GM19023 (cell line): ENCODE results near the gene SOCS6.
"Not testable (repeated sequence)": the region's sequence is repeated elsewhere in the genome, so short reads cannot be mapped to it uniquely, and the experiment has no call there.

ENCODE experiments used
- ATAC-seq: cut with Tn5 transposase; IDR thresholded peaks from one replicate; pipeline ENCODE4 v1.9.1; 2021; ENCODE audit warnings: mild to moderate bottlenecking, moderate library complexity; ENCODE audit not compliant: unreplicated experiment

The SOCS6 gene

DNA sequence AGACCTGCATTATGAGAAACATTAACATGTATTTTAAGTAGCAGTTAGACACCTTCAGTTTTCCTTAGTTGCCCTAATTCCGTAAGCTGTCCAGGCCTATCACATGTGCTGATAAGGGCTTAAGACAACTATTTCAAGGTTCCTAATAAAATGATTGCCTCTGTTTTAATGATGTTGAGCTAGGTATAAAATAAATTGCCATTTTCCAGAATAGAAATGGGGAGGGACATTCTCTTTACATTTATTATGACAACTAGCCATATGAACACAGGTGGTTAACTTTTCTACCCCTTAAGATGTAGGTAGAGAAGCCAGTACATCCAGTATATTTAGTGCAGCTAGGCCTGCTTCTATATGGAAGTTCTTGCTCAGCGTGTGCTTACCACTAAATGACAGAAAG lies 65.9 kb downstream of the SOCS6 start:
- ATAC-seq: no peak

GRCh38 chr18:70355620-70356385 lies 67.0 kb downstream of the SOCS6 start:
- ATAC-seq: no peak

- peak; percentile 78 for ATAC-seq
Measured at GRCh38 chr18:70358105-70358406, 69.2 kb downstream of the SOCS6 start.

GRCh38 chr18:70359071-70359470 lies 70.2 kb downstream of the SOCS6 start:
- ATAC-seq: no peak

DNA sequence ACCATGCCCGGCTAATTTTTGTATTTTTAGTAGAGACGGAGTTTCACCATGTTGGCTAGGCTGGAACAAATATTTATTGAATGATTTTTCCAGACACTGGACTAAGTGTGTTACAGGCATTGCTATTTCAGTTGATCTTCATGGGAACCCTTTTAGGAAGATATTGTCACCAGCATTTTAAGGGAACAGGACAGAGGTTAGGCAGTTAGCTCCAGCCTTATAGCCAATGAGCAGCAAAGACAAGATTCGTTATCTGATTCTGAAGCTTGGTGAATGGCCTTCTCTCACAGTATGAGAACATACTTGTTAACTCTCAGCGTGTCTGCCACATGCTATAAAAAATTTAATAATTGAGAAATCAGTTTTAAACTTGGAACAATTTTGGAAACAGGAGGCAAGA lies 73.4 kb downstream of the SOCS6 start:
- ATAC-seq: no peak

- no peak for ATAC-seq
Measured at GRCh38 chr18:70363861-70364260, 75.0 kb downstream of the SOCS6 start.

DNA sequence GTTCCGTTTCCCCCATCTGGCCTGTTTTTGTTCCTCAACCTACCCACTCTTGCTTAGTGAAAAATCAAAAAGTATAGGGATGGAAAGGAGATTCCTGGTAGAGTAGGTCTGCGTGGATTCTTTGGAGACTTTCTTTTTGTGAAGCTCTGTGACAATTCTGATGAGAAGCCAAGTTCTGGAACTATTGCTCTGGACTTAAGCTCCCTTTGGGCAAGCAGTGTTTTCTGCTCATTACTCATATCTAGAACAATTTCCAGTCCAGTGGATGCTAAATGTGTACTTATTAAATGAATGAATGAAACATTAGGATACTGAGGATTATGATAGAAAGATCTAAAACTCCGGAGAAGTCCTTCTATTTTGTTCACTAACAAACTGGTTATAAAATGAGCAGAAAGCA lies 76.5 kb downstream of the SOCS6 start:
- no peak for ATAC-seq

DNA sequence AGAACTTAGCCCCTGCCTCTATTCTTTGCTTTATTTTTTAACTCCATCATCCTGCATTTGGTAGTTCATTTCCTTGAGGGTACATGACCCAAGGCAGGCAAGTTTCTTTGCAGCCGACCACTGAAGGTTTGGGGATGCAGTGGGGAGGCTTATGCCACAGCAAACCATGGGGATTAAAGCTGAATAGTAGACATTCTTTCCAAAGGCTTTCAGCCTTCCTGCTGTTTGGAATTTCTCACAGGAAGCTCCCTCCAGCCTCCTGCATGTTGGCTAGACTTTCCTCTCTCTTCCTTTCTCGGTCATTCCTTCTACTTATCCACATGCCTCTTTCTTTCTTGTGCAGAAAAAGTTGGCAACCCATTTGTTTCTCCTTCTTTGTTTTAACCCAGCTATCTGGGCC lies 77.3 kb downstream of the SOCS6 start:
- no peak for ATAC-seq

DNA sequence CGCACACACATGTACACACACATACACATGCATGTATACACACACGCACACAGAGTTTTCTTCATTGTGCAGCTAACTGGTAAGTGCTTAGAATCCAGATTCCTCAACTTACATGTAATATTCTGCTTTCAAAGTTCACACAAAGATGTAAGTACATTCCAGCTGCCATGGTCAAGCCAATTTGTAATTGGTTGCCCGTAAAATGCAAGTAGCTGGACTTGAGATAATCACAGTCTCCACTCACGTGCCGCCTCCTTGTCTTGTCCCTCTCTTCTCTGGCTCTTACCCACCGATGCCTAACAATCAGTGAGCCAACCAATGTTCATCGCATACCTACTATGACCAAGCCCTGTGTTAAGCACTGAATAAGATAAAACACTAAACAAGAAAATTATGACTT lies 77.8 kb downstream of the SOCS6 start:
- no peak for ATAC-seq

DNA sequence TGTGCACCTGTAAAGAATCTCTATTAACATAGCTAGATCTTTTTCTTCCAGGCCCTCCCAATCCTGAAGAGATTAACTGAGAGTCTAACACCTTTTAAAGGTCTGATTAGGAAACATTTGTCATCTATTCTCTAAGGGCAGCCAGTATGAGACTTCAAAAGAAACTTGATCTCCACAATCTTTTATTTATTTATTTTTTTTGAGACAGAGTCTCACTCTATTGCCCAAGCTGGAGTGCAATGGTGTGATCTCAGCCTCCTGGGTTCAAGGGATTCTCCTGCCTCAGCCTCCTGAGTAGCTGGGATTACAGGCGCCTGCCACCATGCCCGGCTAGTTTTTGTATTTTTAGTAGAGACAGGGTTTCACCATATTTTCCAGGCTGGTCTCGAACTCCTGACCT lies 78.5 kb downstream of the SOCS6 start:
- not testable (repeated sequence) for ATAC-seq

GRCh38 chr18:70368903-70369302 lies 80.1 kb downstream of the SOCS6 start:
- ATAC-seq: no peak

DNA sequence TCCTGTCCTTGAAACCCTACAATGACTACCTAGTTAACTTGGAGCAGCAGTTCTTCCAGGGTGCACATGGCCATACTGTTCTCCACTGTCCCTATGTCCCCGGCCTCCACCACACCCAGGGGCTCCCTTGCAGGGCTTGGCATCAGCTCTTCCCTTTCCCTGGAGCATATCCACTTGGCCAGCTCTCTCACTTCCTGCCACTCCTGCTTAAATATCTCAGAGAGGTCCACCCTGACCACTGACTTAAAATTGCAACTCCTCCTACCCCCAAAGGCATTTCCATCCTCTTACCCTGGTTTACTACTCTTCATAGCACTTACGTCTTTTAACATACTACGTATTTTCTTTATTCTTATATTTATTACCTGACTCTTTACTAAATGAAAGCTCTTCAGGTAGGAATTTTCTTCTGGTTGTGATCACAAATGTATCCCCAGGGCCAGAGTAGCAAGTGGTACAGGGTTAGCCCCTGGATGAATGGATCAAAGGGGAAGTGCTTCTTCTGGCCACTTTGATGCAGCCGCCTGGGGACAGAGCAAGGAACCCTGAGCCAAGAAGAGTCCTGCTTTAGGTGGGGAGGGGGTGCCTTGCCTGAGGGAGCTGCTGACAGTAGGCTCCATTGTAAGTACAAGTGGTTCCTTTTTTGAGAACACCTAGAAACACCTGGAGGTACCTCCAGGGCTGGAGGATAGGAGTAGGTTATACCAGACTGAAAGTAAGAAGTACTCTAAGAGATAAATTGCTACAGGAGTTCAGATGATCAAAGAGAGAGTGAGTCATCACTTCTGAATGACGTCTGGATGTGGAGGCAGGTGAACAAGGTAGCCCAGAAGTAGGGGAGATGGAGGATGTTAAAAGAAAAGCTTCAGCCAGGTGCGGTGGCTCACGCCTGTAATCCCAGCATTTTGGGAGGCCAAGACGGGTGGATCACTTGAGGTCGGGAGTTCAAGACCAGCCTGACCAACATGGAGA lies 82.2 kb downstream of the SOCS6 start:
- ATAC-seq: no peak

- ATAC-seq: no peak
Measured at GRCh38 chr18:70371908-70372307, 83.1 kb downstream of the SOCS6 start.

GRCh38 chr18:70372450-70373041 lies 83.7 kb downstream of the SOCS6 start:
- no peak for ATAC-seq

- no peak for ATAC-seq
Measured at GRCh38 chr18:70373042-70373519, 84.2 kb downstream of the SOCS6 start.

GRCh38 chr18:70374154-70374553 lies 85.3 kb downstream of the SOCS6 start:
- no peak for ATAC-seq

- ATAC-seq: no peak
Measured at GRCh38 chr18:70376137-70376913, 87.5 kb downstream of the SOCS6 start.

DNA sequence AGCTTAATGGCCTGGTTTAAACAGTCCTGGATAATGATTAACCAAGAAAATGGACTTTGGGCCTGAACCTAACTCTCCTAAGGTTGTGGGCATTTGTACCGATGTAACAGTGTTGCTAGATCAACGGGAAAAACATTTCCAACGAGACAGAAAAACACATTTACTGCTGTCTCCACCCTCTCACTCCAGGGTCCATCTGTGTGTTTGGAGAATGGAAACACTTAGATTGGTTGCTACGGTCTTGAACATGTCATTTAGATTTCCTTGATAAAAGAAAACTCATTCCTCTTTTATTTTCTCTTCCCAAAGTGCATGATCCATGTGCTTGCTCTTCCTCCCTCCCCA lies 88.0 kb downstream of the SOCS6 start:
- no peak for ATAC-seq

- no peak for ATAC-seq
Measured at GRCh38 chr18:70377317-70377799, 88.5 kb downstream of the SOCS6 start.

- no peak for ATAC-seq
Measured at GRCh38 chr18:70377857-70378701, 89.2 kb downstream of the SOCS6 start.
